Measurements from ENCODE around the gene CDH26. TPM values are rescaled to one million over a fixed set of nuclear protein-coding genes. Genes with fewer than 3 reads are reported as not detected.

CDH26 gene
- total RNA-seq, 1 donor from 2014 or later = not detected

DNA sequence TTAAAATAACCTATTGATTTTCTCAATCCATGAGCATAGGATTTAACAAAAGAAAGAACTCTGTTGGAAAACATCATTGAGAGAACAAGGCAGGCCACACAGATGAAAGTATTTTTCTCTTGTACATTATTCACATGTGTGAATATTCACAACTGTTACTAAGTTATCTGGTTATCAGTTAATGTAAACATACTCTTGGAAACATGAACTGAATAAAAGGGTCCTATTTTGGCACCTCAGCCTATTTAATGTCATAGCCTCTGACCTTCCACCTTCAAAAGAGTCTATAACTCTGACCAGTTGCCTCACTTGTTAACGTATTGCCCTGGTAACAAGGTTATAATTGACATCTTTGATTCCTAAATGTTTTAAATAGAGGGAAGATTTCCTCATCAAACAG, 32.9 kb upstream of the CDH26 start:
- TF ChIP-seq, protein P1, sequence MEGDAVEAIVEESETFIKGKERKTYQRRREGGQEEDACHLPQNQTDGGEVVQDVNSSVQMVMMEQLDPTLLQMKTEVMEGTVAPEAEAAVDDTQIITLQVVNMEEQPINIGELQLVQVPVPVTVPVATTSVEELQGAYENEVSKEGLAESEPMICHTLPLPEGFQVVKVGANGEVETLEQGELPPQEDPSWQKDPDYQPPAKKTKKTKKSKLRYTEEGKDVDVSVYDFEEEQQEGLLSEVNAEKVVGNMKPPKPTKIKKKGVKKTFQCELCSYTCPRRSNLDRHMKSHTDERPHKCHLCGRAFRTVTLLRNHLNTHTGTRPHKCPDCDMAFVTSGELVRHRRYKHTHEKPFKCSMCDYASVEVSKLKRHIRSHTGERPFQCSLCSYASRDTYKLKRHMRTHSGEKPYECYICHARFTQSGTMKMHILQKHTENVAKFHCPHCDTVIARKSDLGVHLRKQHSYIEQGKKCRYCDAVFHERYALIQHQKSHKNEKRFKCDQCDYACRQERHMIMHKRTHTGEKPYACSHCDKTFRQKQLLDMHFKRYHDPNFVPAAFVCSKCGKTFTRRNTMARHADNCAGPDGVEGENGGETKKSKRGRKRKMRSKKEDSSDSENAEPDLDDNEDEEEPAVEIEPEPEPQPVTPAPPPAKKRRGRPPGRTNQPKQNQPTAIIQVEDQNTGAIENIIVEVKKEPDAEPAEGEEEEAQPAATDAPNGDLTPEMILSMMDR (IDR thresholded peaks at IDR 0.05) = no peak
- H3K27ac ChIP-seq = no peak overlapping the region
- H3K9me3 ChIP-seq = no peaks in the 10 kb centered on the region
- no peak overlapping the region for H3K4me3 ChIP-seq
- H3K27me3 ChIP-seq = no peaks in the 10 kb centered on the region
- no peaks in the 10 kb centered on the region for H3K36me3 ChIP-seq
- no peak for DNase-seq (ENCODE audit: low spot score in 2 of 2)
- no peaks in the 10 kb centered on the region for H3K4me1 ChIP-seq
- intact Hi-C loops (cut with DNase I) = no loop called here

DNA sequence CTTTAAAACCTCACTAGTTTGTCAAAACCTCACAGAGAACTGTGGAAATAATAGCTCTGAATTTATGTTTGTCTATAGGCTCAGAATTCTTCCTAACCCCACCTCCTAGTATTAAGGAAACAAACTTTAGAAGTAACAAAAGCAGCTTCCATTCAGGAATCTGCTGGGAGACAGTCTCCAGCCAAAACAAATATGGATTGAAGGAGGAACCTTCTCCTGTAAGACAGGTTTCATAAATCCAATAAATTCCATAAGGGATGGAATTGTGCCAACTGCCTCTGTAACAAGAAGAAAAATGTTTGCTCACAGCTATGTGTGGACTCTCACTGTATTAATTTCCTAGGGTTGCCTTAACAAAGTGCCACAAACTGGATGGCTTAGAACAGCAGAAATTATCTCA, 32.3 kb upstream of the CDH26 start:
- intact Hi-C loops (cut with DNase I) = no loop called here
- no peak overlapping the region for H3K27ac ChIP-seq
- H3K9me3 ChIP-seq = no peaks in the 10 kb centered on the region
- no peaks in the 10 kb centered on the region for H3K27me3 ChIP-seq
- TF ChIP-seq, protein P1 (IDR thresholded peaks at IDR 0.05) = no peak
- H3K4me3 ChIP-seq = no peak overlapping the region
- DNase-seq (ENCODE audit: low spot score in 2 of 2) = no peak
- H3K36me3 ChIP-seq = no peaks in the 10 kb centered on the region
- no peaks in the 10 kb centered on the region for H3K4me1 ChIP-seq

DNA sequence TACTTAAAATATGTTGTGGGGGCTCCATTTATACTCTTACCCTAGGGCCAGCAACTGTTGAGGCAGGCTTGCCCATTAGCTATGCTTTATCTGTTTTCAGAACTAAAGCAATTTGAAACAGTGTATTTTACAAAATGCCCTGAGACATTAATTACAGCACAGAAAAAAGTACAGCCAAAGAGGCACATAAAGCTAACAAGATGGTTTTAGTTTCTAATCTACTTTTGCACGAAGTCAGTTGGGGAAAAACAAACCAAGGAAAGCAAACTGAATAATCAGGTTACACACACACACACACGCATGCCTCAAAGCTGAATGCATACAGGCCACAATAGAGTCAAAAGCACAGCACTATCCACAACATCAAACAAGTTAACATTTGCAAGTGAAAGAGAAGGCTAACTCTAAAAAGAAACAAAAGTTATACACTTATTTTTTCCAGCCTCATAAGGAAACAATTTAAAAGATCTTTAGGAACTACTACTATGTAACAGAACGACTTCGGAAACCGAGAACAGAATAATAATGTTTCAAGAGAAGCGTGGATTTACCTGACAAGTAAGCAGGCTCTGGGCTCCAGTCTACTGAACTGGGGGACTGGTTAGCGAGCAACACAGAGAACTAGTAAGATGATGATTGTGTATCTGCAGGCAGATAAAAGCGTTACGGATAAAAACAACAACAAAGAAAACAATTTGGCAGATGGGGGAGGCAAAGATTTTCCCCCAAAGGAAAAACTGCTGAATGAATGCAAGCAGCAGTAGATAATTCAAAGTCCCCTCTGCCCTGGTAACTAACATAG, 26.5 kb upstream of the CDH26 start:
- H3K4me3 ChIP-seq = no peak overlapping the region
- peaks cover 0 to 3% of the 10 kb centered on the region in 2 donors for H3K36me3 ChIP-seq
- TF ChIP-seq, protein P1 (IDR thresholded peaks at IDR 0.05) = no peak
- peaks cover 0 to 4% of the 10 kb centered on the region in 2 donors for H3K4me1 ChIP-seq
- H3K27me3 ChIP-seq = no peaks in the 10 kb centered on the region
- no peak overlapping the region for H3K27ac ChIP-seq
- DNase-seq (ENCODE audit: low spot score in 2 of 2) = no peak
- no peaks in the 10 kb centered on the region for H3K9me3 ChIP-seq
- intact Hi-C loops (cut with DNase I) = no loop called here

DNA sequence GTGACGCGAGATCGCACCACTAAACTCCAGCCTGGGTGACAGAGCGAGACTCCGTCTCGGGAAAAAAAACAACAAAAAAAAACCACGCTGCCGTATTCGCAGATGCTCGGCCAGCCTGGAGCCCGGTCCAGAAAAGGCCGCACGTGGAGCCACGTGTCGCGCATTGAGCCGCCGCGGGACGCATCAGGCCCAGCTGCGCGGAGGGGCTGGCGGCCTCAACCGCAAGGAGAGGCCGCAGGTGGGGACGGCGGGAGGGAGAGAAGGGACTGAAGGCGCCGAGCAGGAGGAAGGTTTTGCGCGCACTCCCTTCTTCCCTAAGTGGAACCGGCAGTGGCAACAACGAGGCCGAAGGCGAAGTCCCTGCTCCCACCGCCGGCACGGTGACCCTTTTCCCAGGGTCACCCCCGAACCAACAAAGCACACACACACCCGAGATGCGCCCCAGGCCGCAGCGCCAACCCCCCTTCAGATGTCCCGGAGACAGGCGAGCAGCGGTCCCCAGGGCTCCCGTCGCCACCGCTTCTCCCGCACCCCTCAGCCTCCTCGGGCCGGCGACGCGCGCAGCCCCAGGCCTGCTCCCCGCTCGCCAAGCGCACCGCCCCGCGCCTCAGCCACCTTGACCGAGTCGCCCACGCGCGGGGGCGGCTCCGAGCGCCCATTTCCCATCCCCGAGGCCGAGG, 25.5 kb upstream of the CDH26 start:
- Histone ChIP-seq H3K9me3 (no peaks in the 10 kb centered on the region), H3K27me3 (no peaks in the 10 kb centered on the region), H3K4me3 (peak overlapping the region; percentile 63 to 94), H3K36me3 (peaks cover 0 to 3% of the 10 kb centered on the region in 2 donors), H3K27ac (no peak overlapping the region), H3K4me1 (peaks cover 3 to 4% of the 10 kb centered on the region in 2 donors)
- TF ChIP-seq, protein P1 (IDR thresholded peaks at IDR 0.05) = no peak
- no peak for DNase-seq (ENCODE audit: low spot score in 2 of 2)
- intact Hi-C loops (cut with DNase I) = no loop called here

DNA sequence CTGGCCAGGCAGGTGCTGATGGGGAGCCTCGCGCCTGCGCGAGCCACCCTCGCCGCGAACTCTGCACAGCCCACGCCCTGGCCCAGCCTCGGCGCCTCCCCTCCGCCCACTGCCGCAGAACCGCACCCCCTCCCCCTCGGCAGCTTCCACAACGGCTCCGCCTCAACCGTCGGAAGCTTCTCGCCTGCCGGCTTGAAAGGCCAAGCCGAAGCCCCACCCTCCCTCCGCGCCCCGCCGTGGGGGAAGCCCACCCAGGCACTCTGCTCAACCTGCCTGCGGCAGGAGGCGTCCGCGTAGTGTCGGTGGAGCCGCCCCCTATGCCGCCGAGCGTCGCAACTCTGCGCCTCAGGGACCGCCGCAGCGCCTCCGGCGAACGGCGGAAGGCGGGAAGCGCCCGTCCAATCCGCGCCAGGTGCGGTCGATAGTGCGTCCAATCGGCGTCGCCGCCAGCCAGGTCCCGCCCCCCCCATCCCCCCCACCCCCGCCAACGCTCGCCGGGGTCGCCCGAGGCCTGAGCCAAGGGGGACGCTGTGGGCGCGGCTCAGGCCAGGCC, 24.9 kb upstream of the CDH26 start, which contains the start of gene SYCP2:
SYCP2 (minus strand) TSS at position 342 of the 553 bp plus-strand sequence. CDS start 11,224 bp downstream, outside the sequence.
- Histone ChIP-seq H3K27ac (peak within 1 kb of the TSS; percentile 64 to 85), H3K9me3 (no peaks in the 10 kb centered on the region), H3K4me3 (peak within 1 kb of the TSS; percentile 63 to 94), H3K27me3 (no peaks in the 10 kb centered on the region), H3K4me1 (peaks cover 8 to 9% of the 10 kb centered on the region in 2 donors), H3K36me3 (peaks cover 0 to 3% of the 10 kb centered on the region in 2 donors)
- TF ChIP-seq, protein P1 (IDR thresholded peaks at IDR 0.05) = no peak
- intact Hi-C loops (cut with DNase I) = no loop called here
- peak in 1 of 2 donors; percentile 66 for DNase-seq (ENCODE audit: low spot score in 2 of 2)
